Measurements from ENCODE around the gene PTPN4.

- no peak for TF ChIP-seq CTCF (IDR thresholded peaks at IDR 0.05; ENCODE audit: low read depth, low read length)
- no peak for TF ChIP-seq EZH2phosphoT487 (IDR thresholded peaks at IDR 0.05; ENCODE audit: low read depth)
Observed at GRCh38 chr2:119756837-119757236, 2.9 kb upstream of the PTPN4 start.

All from OCI-LY3 (cell line).